T47D (cell line): ENCODE measurements around the gene SOS2.

ENCODE experiments used
- DNase-seq, 2 experiments: peaks; one replicate each; pipeline versions ENCODE4 v3.0.0 to v3.0.0-alpha.2; 2011 to 2012; ENCODE audit warnings: low read depth in 1 of 2, low spot score in 1 of 2
- JUND ChIP-seq: IDR thresholded peaks from 2 replicates; pipeline ENCODE4 v1.6.1; 2012; ENCODE audit warnings: low read depth
- in situ Hi-C: cut with HindIII; loops from 2 replicates; pipeline ENCODE4 v1.10.0; 2016; ENCODE audit warnings: low sequenced_read_pairs, low pct_unique_long_range_greater_than_20kb

The SOS2 gene

GRCh38 chr14:50231475-50232275, at the start of gene SOS2:
SOS2 (minus strand) TSS chr14:50231578; CDS start chr14:50231283, 295 bp downstream.
- DNase-seq, result peak; percentile 72 to 92
- in situ Hi-C loops, result no loop called here
- no peak for TF ChIP-seq JUND

GRCh38 chr14:50272498-50272897, 41.1 kb upstream of the SOS2 start:
- no peak for DNase-seq
- in situ Hi-C loops, result no loop called here
- TF ChIP-seq JUND, result no peak

- in situ Hi-C loops, result no loop called here
- no peak for DNase-seq
- TF ChIP-seq JUND, result no peak
Observed at GRCh38 chr14:50270932-50271331, 39.6 kb upstream of the SOS2 start.

- no peak for TF ChIP-seq JUND
- DNase-seq, result no peak
- in situ Hi-C loops, result no loop called here
Observed at GRCh38 chr14:50265029-50265428, 33.7 kb upstream of the SOS2 start.

GRCh38 chr14:50263321-50263720, 31.9 kb upstream of the SOS2 start:
- no peak for TF ChIP-seq JUND
- in situ Hi-C loops, result no loop called here
- DNase-seq, result no peak

GRCh38 chr14:50262865-50263264, 31.5 kb upstream of the SOS2 start:
- DNase-seq, result no peak
- TF ChIP-seq JUND, result no peak
- in situ Hi-C loops, result no loop called here

- DNase-seq, result peak; percentile 30 to 75
- in situ Hi-C loops, result no loop called here
- TF ChIP-seq JUND, result no peak
Observed at GRCh38 chr14:50260511-50260910, 29.1 kb upstream of the SOS2 start.

GRCh38 chr14:50260072-50260471, 28.7 kb upstream of the SOS2 start:
- in situ Hi-C loops, result no loop called here
- no peak for DNase-seq
- no peak for TF ChIP-seq JUND

- in situ Hi-C loops, result no loop called here
- no peak for TF ChIP-seq JUND
Observed at GRCh38 chr14:50257732-50258131, 26.4 kb upstream of the SOS2 start.

GRCh38 chr14:50254248-50254647, 22.9 kb upstream of the SOS2 start:
- in situ Hi-C loops, result no loop called here
- no peak for DNase-seq
- no peak for TF ChIP-seq JUND

More at GRCh38 chr14:50257732-50258131, 26.4 kb upstream of the SOS2 start:
- DNase-seq, result no peak

GRCh38 chr14:50249136-50249775, 17.9 kb upstream of the SOS2 start:
- in situ Hi-C loops, result no loop called here
- DNase-seq, result no peak
- no peak for TF ChIP-seq JUND

GRCh38 chr14:50247245-50247644, 15.9 kb upstream of the SOS2 start:
- DNase-seq, result no peak
- no peak for TF ChIP-seq JUND
- in situ Hi-C loops, result no loop called here

GRCh38 chr14:50242566-50243310, 11.4 kb upstream of the SOS2 start:
- in situ Hi-C loops, result no loop called here
- peak in 1 of 2 experiments; percentile 64 for DNase-seq
- TF ChIP-seq JUND, result no peak
